CD4-positive, alpha-beta T cell treated with Interferon alpha-2 for 1 hour (primary cell): ENCODE results near the gene WFDC12.

Experiments used
- DNase-seq, 2 donors: peaks; one replicate each; pipeline ENCODE4 v3.0.0-alpha.2; 2020 to 2022

WFDC12 gene

GRCh38 chr20:45088247-45088646 is 36.0 kb downstream of the WFDC12 start:
- no peak for DNase-seq

DNA sequence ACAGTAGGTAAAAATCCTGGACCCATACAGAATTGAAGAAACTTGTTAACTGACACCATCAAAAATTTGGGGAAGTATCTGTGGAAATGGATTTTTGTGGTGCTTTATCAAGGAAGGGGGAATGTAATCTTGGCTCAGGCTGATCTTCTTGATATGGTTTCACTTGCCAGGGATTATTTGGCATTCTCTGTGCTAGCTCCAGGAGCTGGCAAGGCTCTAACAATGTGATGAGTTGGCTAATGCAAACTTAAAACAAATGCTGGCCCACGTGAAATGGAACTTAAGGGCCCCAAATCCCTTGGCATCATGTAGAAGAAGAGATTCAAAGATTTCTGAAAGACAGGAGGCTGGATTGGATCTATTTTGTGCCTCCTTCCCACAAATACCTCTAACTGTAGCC is 36.5 kb downstream of the WFDC12 start:
- no peak for DNase-seq

GRCh38 chr20:45087097-45087790 is 37.0 kb downstream of the WFDC12 start:
- DNase-seq, result no peak

GRCh38 chr20:45085867-45086266 is 38.4 kb downstream of the WFDC12 start:
- no peak for DNase-seq

DNA sequence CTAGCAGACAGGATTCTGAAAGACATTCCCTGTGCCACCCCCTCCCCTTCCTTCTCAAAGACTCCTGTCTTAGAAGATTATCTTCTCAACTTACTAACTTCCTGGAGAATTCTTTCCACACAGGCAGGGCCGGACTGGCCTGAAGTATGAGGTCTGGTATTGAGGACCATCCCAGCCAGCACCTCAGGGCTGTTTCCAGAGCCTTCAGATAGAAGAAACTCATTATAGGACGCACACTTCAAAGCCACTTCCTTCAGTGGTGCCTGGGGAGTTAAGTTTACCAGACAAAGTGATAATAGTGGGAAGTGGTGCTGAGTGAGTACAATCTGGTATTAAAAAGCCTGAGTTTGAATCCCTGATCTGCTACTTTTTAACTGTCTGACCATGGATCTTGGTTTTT is 39.0 kb downstream of the WFDC12 start:
- DNase-seq, result no peak

GRCh38 chr20:45083127-45083526 is 41.1 kb downstream of the WFDC12 start:
- no peak for DNase-seq

DNA sequence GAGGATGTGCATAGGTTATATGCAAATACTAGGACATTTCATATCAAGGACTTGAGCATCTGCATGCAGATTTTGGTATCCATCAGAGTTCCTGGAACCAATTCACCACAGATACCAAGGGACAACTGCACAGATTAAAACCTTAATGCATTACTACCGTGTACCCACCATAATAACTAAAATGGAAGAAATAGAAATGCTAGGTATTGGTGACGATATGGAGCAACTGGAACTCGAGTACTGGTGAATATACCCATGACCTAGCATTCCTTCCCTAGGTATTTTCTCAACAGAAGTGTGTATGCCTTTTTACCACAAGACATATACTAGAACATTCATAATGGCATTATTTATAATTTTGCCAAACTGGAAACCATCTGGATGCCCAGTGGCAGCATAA is 41.8 kb downstream of the WFDC12 start:
- no peak for DNase-seq

GRCh38 chr20:45080867-45081624 is 43.2 kb downstream of the WFDC12 start:
- peak in 1 of 2 donors; percentile 13 for DNase-seq

- DNase-seq, result no peak
These were observed 46.7 kb downstream of the WFDC12 start for GRCh38 chr20:45077559-45077958.
